HCEC 1CT (cell line): ENCODE results near the gene PSPC1.
"Not testable (repeated sequence)": the region's sequence is repeated elsewhere in the genome, so short reads cannot be mapped to it uniquely, and the experiment has no call there.

ENCODE experiments used
- DNase-seq: peaks from one replicate; pipeline ENCODE4 v3.0.0-alpha.2; 2017

Gene PSPC1

GRCh38 chr13:19782727-19783682, at the start of gene PSPC1:
TSS of gene PSPC1 (minus strand) at chr13:19782945. CDS start at chr13:19782757, 188 bp downstream.
- peak; percentile 94 for DNase-seq

DNA sequence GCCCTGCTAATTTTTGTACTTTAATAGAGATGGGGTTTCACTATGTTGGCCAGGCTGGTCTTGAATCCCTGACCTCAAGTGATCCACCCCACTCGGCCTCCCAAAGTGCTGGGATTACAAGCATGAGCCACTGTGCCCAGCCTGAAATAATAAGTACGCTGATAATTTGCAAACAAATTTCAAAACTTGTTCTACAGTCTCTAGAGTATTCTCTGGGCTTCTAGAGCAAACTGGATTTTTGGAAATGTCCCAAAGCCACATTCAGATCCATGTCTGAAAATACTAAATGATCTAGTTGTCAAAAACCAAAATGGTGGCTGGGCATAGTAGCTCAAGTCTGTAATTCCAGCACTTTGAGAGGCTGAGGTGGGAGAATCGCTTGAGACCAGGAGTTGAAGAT, 39.9 kb upstream of the PSPC1 start:
- no peak for DNase-seq

DNA sequence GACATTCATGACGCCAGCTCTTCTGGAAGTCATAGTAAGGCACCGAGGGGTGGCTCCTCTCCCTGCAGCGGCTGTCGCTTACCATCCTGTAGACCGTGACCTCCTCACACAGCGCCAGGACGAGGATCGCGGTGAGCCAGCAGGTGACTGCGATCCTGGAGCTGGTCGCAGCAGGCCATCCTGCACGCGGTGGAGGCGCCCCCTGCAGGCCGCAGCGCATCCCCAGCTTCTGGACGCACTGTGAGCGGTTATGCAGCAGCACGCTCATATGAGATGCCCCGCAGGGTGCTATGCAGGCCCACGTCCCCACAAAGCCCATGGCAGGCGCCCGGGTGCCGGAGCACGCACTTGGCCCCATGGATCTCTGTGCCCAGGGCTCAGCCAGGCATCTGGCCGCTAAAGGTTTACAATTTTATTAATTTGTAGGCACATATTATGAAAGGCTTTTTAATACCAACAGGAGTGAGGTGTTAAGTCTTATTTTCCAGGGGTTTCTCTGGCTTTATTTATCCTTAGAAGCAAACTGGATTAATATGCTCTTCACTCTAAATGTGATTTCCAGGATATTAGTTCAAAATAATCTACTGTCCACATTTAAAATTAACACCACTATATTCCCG, 35.6 kb upstream of the PSPC1 start:
- DNase-seq: no peak

DNA sequence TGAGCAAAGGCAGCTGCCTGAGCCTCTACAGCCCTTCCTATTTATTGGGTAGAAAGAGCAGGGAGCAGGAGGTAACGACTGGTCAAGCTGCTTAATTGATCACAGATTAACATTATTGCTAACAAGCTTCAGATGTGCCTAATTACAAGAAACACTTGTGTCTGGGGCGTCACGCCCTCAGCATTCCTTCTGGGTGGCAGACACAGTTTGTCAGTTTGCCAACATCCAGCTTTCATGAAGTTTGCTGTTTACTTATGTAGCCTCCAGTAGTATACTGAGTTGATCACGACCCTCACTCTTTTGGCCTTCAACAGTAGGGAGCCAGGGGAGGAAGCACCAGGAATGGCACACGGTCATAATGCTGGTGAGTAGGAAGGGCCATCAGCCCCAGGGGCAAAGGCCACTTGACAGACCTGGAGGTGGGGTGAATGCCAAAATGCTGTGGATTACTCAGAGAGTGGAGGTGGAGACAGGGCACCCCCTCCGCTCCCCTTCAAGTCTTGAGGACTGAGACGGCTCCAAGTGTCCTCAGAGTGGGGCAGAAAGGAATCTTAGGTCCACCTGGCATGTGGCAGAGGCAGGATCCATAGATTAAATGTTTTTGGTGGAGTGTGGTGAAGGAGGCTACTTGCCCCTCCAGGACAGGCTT, 34.9 kb upstream of the PSPC1 start:
- no peak for DNase-seq

DNA sequence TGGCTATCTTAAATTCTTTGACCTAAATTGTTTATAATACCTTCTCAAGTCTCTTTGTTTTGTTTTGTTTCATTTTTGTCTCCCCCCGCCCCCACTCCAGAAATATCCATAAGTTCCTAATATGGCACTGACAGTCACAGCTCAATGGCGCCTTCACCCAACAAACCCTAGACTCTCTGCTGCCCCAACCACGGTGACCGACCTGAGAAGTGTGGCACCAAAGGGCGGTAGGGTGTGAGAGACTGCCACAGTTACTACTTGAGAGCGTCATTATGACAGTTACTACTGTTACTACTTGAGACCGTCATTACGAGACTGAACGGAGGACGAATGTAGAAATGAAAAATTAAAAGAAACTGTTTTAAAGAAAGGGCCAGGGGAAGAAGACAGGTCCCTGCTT, 34.4 kb upstream of the PSPC1 start:
- no peak for DNase-seq

DNA sequence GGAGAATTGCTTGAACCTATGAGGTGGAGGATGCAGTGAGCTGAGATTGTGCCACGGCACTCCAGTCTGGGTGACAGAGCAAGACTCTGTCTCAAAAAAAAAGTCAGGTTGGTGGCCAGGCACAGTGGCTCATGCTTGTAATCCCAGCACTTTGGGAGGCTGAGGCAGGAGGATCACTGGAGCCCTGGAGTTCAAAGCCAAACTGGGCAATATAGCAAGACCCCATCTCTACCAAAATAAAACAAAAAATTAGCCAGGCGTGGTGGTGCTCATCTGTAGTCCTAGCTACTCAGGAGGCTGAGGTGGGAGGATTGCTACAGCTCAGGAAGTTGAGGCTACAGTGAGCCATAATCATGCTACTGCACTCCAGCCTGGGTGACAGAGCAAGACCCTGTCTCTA, 33.1 kb upstream of the PSPC1 start:
- not testable (repeated sequence) for DNase-seq

- DNase-seq: peak; percentile 47
Observed at GRCh38 chr13:19810996-19811881, 28.5 kb upstream of the PSPC1 start.

GRCh38 chr13:19810151-19810550, 27.4 kb upstream of the PSPC1 start:
- no peak for DNase-seq

GRCh38 chr13:19805765-19806164, 23.0 kb upstream of the PSPC1 start:
- DNase-seq: no peak

- DNase-seq: no peak
Observed at GRCh38 chr13:19795956-19796355, 13.2 kb upstream of the PSPC1 start.

- DNase-seq: no peak
Observed at GRCh38 chr13:19794631-19795030, 11.9 kb upstream of the PSPC1 start.

DNA sequence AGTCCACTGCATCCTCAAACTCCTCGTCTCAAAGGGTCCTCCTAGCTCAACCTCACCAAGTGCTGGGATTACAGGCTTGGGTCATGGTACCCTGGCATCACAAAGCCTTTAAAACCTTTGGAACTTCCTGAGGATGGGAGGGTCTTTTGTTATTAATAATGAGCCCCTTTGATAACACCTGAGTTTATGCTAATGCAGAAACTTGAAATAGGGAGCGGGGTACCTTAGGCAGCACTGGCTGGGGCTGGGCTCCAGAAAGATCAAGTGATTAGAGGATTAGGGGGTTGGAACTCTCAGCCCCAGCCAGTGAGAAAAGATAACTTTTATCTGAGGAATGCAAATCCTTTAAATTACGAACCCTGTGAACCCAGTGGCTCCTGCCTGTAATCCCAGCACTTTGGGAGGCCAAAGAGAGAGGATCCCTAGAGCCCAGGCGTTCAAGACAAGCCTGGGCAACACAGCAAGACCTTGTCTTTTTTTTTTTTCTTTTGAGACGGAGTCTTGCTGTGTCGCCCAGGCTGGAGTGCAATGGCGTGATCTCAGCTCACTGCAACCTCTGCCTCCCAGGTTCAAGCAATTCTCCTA, 9.3 kb upstream of the PSPC1 start:
- no peak for DNase-seq

- DNase-seq: peak; percentile 44
Observed at GRCh38 chr13:19782049-19782726, 557 bp downstream of the PSPC1 start.

DNA sequence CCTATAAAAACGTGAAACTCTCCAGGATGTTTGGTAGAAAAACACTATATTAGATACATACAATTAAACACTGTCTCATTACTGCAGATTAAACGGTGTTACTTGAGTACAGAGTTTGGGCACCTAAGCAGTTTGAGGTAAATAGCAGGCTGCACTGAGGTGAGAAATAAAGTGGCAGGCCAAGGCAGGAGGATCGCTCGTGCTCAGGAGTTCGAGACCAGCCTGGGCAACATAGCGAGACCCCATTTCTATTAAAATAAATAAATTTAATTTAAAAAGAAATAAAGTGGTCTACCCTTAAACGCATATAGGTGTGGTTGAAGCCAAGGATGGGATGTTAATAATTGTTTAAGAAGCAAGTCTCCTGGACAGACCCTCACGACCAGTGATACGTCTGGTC, 1.2 kb downstream of the PSPC1 start:
- DNase-seq: no peak

- DNase-seq: not testable (repeated sequence)
Observed at GRCh38 chr13:19780753-19781418, 1.9 kb downstream of the PSPC1 start.

GRCh38 chr13:19772306-19772705, 10.4 kb downstream of the PSPC1 start:
- no peak for DNase-seq

DNA sequence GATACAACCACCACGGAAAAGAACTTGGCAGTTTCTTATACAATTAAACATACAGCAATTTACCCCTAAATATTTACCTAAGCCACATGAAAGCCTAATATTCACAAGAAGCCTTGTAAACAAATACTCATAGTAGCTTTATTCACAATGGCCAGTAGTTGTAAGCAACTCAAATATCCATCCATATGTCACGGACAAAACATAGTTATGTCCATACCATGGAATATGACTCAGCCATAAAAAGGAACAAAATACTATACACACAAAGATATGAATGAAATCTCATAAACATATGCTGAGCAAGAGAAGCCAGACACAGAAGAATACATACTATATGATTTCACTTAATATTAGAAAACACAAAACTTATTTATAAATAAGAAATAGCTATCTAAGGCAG, 12.9 kb downstream of the PSPC1 start:
- peak; percentile 10 for DNase-seq

- DNase-seq: no peak
Observed at GRCh38 chr13:19767966-19768365, 14.8 kb downstream of the PSPC1 start.

DNA sequence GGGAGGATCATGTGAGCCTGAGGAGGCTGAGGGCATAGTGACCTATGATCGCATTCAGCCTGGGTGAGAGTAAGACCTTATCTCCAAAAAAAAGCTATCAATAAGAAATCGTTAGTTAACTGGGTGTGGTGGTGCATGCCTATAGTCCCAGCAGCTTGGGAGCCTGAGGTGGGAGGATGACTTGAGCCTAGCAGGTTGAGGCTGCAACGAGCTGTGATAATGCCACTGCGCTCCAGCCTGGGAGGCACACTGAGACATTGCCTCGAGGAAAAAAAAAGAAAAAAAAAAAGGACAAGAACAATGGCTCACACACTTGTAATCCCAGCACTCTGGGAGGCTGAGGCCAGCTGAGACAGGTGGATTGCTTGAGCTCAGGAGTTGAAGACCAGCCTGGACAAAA, 16.2 kb downstream of the PSPC1 start:
- DNase-seq: no peak

DNA sequence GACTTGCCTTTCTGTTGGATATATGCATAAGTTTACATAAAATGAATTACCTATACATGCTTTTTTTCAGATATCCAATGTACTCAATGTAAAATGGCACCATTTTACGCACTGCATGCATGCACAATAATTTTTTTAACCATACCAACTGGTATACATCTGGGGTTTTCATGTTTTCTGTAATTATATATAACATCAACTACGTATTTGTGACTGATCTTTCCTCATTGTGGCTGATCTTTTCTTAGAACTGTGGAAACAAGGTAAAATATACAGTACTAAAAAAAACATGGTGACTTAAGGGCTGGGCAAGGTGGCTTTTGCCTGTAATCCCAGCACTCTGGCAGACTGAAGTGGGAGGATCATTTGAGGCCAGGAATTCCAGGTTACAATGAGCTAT, 18.5 kb downstream of the PSPC1 start:
- no peak for DNase-seq

GRCh38 chr13:19763618-19764017, 19.1 kb downstream of the PSPC1 start:
- DNase-seq: no peak
